B cell (primary cell): ENCODE results near the gene KAZN. TPM values are rescaled to one million over a fixed set of nuclear protein-coding genes. Genes with fewer than 3 reads are reported as not detected.

Experiments used
- ATAC-seq: fragments of 200-7000 bp; cut with Tn5 transposase; one replicate; pipeline ENCODE4 v1.10.0; 2021; ENCODE audit warnings: low read depth, mild to moderate bottlenecking, moderate number of reproducible peaks, moderate library complexity
- CTCF ChIA-PET: fragments of 350-600 bp; sonication (Branson Sonifier 250); formaldehyde crosslinking; loops from one replicate; lab custom pipeline; 2021; ENCODE audit warnings: antibody characterized with exemption, inconsistent platforms; lab: Charles Lee
- POLR2A ChIA-PET: fragments of 350-600 bp; sonication (Branson Sonifier 250); formaldehyde crosslinking; loops from one replicate; lab custom pipeline; 2021; ENCODE audit warnings: antibody characterized with exemption; lab: Charles Lee
- DNase-seq: peaks from one replicate; pipeline ENCODE4 v3.0.0; 2013
- H2AFZ ChIP-seq: 2 replicates; pipeline ENCODE4 v1.6.1; 2012; ENCODE audit warnings: mild to moderate bottlenecking, low read depth, low read length; ENCODE audit not compliant: insufficient read depth, poor library complexity, severe bottlenecking
- H3K27ac ChIP-seq, 2 donors: 1 replicate in 1 of 2; 2 replicates in 1 of 2; pipeline ENCODE4 v1.5.1; 2012 to 2013; ENCODE audit warnings: low read length in 2 of 2, mild to moderate bottlenecking in 2 of 2, moderate library complexity in 1 of 2
- H3K27me3 ChIP-seq, 4 experiments: fragments of 200-600 bp in 1 of 4; sonication (generic) in 1 of 4; replicated peaks in 1 of 4; 1 replicate in 2 of 4; 2 replicates in 2 of 4; pipeline versions ENCODE4 v1.6.1 to v1.7.0; 2013 to 2016; ENCODE audit warnings: low read length in 3 of 4, mild to moderate bottlenecking in 2 of 4, mixed read lengths in 1 of 4, moderate library complexity in 1 of 4; ENCODE audit not compliant: insufficient read depth in 4 of 4, control insufficient read depth in 3 of 4; ENCODE audit errors: control extremely low read depth in 1 of 4
- H3K36me3 ChIP-seq, 2 experiments: replicated peaks in 1 of 2; 1 replicate in 1 of 2; 2 replicates in 1 of 2; pipeline versions ENCODE4 v1.6.1 to v1.7.1; 2013; ENCODE audit warnings: low read length in 1 of 2; ENCODE audit not compliant: insufficient read depth in 2 of 2, control insufficient read depth in 1 of 2; ENCODE audit errors: control extremely low read depth in 1 of 2, extremely low read depth in 1 of 2
- H3K4me1 ChIP-seq, 2 donors: fragments of 200-600 bp in 1 of 2; sonication (generic) in 1 of 2; 1 replicate in 1 of 2; 2 replicates in 1 of 2; pipeline versions ENCODE4 v1.5.1 to v1.6.1; 2013 to 2017; ENCODE audit warnings: low read length in 2 of 2; ENCODE audit not compliant: control insufficient read depth in 2 of 2, insufficient read depth in 2 of 2
- H3K4me2 ChIP-seq: replicated peaks from 2 replicates; pipeline ENCODE3; 2012; ENCODE audit warnings: mild to moderate bottlenecking, low read depth, low read length; ENCODE audit not compliant: poor library complexity, severe bottlenecking
- H3K4me3 ChIP-seq, 5 experiments: fragments of 200-600 bp in 1 of 5; sonication (generic) in 1 of 5; 1 replicate in 3 of 5; 2 replicates in 2 of 5; pipeline versions ENCODE4 v1.5.1 to v1.7.0; 2011 to 2016; ENCODE audit warnings: low read length in 4 of 5, mild to moderate bottlenecking in 4 of 5, low read depth in 2 of 5, control low read depth in 1 of 5, moderate library complexity in 1 of 5; ENCODE audit not compliant: insufficient read depth in 1 of 5; ENCODE audit errors: control extremely low read depth in 1 of 5, extremely low read depth in 1 of 5
- H3K79me2 ChIP-seq: fragments of 200-600 bp; sonication (generic); one replicate; pipeline ENCODE4 v1.6.0; 2016; ENCODE audit warnings: low read length; ENCODE audit not compliant: control insufficient read depth, insufficient read depth
- H3K9ac ChIP-seq: fragments of 200-600 bp; sonication (generic); 2 replicates; pipeline ENCODE4 v1.6.1; 2017; ENCODE audit warnings: mild to moderate bottlenecking, low read length, moderate library complexity
- H3K9me3 ChIP-seq, 3 donors: one replicate each; pipeline versions ENCODE4 v1.6.1 to v1.7.1; 2013; ENCODE audit warnings: low read length in 2 of 3; ENCODE audit not compliant: control insufficient read depth in 2 of 3, insufficient read depth in 1 of 3; ENCODE audit errors: control extremely low read depth in 1 of 3
- H4K20me1 ChIP-seq: 2 replicates; pipeline ENCODE4 v1.6.0; 2012; ENCODE audit warnings: mild to moderate bottlenecking, low read length; ENCODE audit not compliant: insufficient read depth, control insufficient read depth, poor library complexity, severe bottlenecking
- H3K27ac Mint-ChIP-seq: one replicate; pipeline ENCODE4 v1.8.0; 2021; ENCODE audit warnings: mixed read lengths
- H3K27me3 Mint-ChIP-seq: one replicate; pipeline ENCODE4 v1.8.0; 2021; ENCODE audit warnings: mixed read lengths
- H3K4me1 Mint-ChIP-seq: one replicate; pipeline ENCODE4 v1.8.0; 2021; ENCODE audit warnings: mixed read lengths
- H3K4me3 Mint-ChIP-seq: one replicate; pipeline ENCODE4 v1.8.0; 2021; ENCODE audit warnings: mixed read lengths
- H3K9me3 Mint-ChIP-seq: one replicate; pipeline ENCODE4 v1.8.0; 2022; ENCODE audit warnings: mixed read lengths; ENCODE audit not compliant: insufficient read depth
- EZH2 ChIP-seq: IDR thresholded peaks from 2 replicates; pipeline ENCODE4 v1.6.1; 2012; ENCODE audit warnings: borderline replicate concordance, low read depth, mild to moderate bottlenecking, moderate library complexity, low read length; ENCODE audit not compliant: insufficient read depth, poor library complexity, severe bottlenecking
- WGBS: methylation state at CpG from one replicate; pipeline ENCODE4 v1.1.5; 2013; ENCODE audit warnings: missing lambda C conversion rate; ENCODE audit not compliant: insufficient coverage; 5-methylcytosine and 5-hydroxymethylcytosine counted together
- intact Hi-C: fragments of 100-400 bp; cut with micrococcal nuclease; formaldehyde crosslinking; loops from one replicate; pipeline ENCODE4 v1.10.0; 2022
- polyA plus RNA-seq: library from polyadenylated mRNA; depleted of rRNA; stranded (reverse); fragments of >200 nt; gene quantifications from 2 replicates; pipeline ENCODE4 v1.2.3, GENCODE V29; 2012
- total RNA-seq, 2 donors: library from RNA; stranded (reverse); fragments of 120-200 nt in 1 of 2; gene quantifications; 1 replicate in 1 of 2; 2 replicates in 1 of 2; pipeline versions ENCODE4 v1.2.3 to v1.2.4, GENCODE V29; 2013 to 2022
- TF ChIP-seq, protein P1 (sequence below): fragments of 200-600 bp; IDR thresholded peaks from one replicate; pipeline ENCODE4 v1.8.0; 2022; ENCODE audit warnings: antibody characterized with exemption, mild to moderate bottlenecking

The KAZN gene
- total and polyA plus RNA-seq, 2 donors (not counting 1 experiment from before 2014, with no cell fraction given), result 0.13 to 0.39 TPM

GRCh38 chr1:14897997-14898645 lies 299.6 kb downstream of the KAZN start:
- ATAC-seq (no peak), DNase-seq (no peak)
- no peak overlapping the region for H3K27ac Mint-ChIP-seq
- TF ChIP-seq EZH2, result no peak
- TF ChIP-seq, protein P1, sequence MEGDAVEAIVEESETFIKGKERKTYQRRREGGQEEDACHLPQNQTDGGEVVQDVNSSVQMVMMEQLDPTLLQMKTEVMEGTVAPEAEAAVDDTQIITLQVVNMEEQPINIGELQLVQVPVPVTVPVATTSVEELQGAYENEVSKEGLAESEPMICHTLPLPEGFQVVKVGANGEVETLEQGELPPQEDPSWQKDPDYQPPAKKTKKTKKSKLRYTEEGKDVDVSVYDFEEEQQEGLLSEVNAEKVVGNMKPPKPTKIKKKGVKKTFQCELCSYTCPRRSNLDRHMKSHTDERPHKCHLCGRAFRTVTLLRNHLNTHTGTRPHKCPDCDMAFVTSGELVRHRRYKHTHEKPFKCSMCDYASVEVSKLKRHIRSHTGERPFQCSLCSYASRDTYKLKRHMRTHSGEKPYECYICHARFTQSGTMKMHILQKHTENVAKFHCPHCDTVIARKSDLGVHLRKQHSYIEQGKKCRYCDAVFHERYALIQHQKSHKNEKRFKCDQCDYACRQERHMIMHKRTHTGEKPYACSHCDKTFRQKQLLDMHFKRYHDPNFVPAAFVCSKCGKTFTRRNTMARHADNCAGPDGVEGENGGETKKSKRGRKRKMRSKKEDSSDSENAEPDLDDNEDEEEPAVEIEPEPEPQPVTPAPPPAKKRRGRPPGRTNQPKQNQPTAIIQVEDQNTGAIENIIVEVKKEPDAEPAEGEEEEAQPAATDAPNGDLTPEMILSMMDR, result no peak
- H3K79me2 ChIP-seq, result no peaks in the 10 kb centered on the region
- 93% methylated on average over 5 of the region's 7 CpGs for WGBS
- no peak overlapping the region for H3K4me3 Mint-ChIP-seq
- ChIA-PET CTCF (no interaction called here), POLR2A (no interaction called here)
- no peaks in the 10 kb centered on the region for H3K4me1 ChIP-seq
- H4K20me1 ChIP-seq, result no peaks in the 10 kb centered on the region
- no peaks in the 10 kb centered on the region for H3K4me1 Mint-ChIP-seq
- peaks cover 26% of the 10 kb centered on the region for H3K27me3 Mint-ChIP-seq
- H3K36me3 ChIP-seq, result no peaks in the 10 kb centered on the region
- no peak overlapping the region for H3K27ac ChIP-seq
- H3K27me3 ChIP-seq, result peaks cover 0 to 8% (median 0%) of the 10 kb centered on the region in 4 experiments
- intact Hi-C loops, result no loop called here
- no peak overlapping the region for H3K4me2 ChIP-seq
- H3K9me3 ChIP-seq, result no peaks in the 10 kb centered on the region
- no peaks in the 10 kb centered on the region for H3K9me3 Mint-ChIP-seq
- no peak overlapping the region for H3K4me3 ChIP-seq
- no peak overlapping the region for H2AFZ ChIP-seq
- H3K9ac ChIP-seq, result no peak overlapping the region

DNA sequence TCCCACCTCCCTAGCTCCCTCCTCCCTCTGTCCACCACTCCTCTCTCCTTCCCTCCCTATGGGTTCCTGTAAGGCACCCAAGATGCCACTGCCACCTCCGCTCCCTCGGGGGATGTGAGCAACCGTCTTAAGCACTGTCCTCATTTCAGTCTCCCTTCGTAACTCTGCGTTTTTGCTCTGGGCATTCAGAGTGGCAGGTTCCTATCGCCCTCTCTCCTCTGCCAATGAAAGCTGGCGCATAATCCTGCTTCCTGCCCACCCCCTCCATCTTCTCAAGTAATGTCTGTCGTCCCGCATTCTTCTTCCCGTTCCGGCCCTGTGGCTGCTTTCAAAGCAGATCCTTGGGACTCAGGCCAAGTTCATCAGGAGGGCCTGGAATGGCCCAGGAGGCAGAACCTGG lies 301.2 kb downstream of the KAZN start:
- intact Hi-C loops, result no loop called here
- H3K4me3 ChIP-seq, result no peak overlapping the region
- H3K27me3 Mint-ChIP-seq, result peaks cover 22% of the 10 kb centered on the region
- WGBS, result 78% methylated on average over 11 of the region's 11 CpGs
- DNase-seq (no peak), ATAC-seq (no peak)
- H2AFZ ChIP-seq, result no peak overlapping the region
- H3K9me3 Mint-ChIP-seq, result no peaks in the 10 kb centered on the region
- no peak overlapping the region for H3K4me2 ChIP-seq
- no peaks in the 10 kb centered on the region for H4K20me1 ChIP-seq
- H3K9me3 ChIP-seq, result no peaks in the 10 kb centered on the region
- H3K27ac Mint-ChIP-seq, result no peak overlapping the region
- no peaks in the 10 kb centered on the region for H3K36me3 ChIP-seq
- no peak overlapping the region for H3K4me3 Mint-ChIP-seq
- H3K4me1 Mint-ChIP-seq, result no peaks in the 10 kb centered on the region
- ChIA-PET POLR2A (no interaction called here), CTCF (no interaction called here)
- H3K9ac ChIP-seq, result no peak overlapping the region
- no peaks in the 10 kb centered on the region for H3K79me2 ChIP-seq
- no peaks in the 10 kb centered on the region for H3K4me1 ChIP-seq
- H3K27me3 ChIP-seq, result peaks cover 0 to 8% (median 0%) of the 10 kb centered on the region in 4 experiments
- no peak overlapping the region for H3K27ac ChIP-seq
- TF ChIP-seq, protein P1, result no peak
- no peak for TF ChIP-seq EZH2
